Astrocyte (in vitro differentiated cells and primary cell): Measurements from ENCODE around the gene CTNNA2. TPM values are rescaled to one million over a fixed set of nuclear protein-coding genes. Genes with fewer than 3 reads are reported as not detected.

Experiments used
- DNase-seq: peaks from one replicate; pipeline ENCODE4 v3.0.0-alpha.2; 2010; ENCODE audit warnings: low read depth
- FAIRE-seq: peaks from 2 replicates; lab custom pipeline; 2011; peaks lifted over from hg19 to GRCh38; lab: Jason Lieb, UNC
- H2AFZ ChIP-seq: 2 replicates; pipeline ENCODE4 v1.6.0; 2012; ENCODE audit warnings: low read depth, low read length, inconsistent platforms
- H3K27ac ChIP-seq: 2 replicates; pipeline ENCODE4 v1.5.1; 2011; ENCODE audit warnings: low read depth, low read length, inconsistent platforms
- H3K27me3 ChIP-seq: 2 replicates; pipeline ENCODE4 v1.6.0; 2011; ENCODE audit warnings: low read length, inconsistent platforms; ENCODE audit not compliant: insufficient read depth
- H3K36me3 ChIP-seq: 2 replicates; pipeline ENCODE4 v1.5.1; 2011; ENCODE audit warnings: low read length, inconsistent platforms; ENCODE audit not compliant: insufficient read depth
- H3K4me1 ChIP-seq: 2 replicates; pipeline ENCODE4 v1.5.1; 2011; ENCODE audit warnings: low read length, inconsistent platforms; ENCODE audit not compliant: insufficient read depth
- H3K4me2 ChIP-seq: 2 replicates; pipeline ENCODE4 v1.6.0; 2012; ENCODE audit warnings: low read length, inconsistent platforms
- H3K4me3 ChIP-seq: 2 replicates; pipeline ENCODE4 v1.5.1; 2011; ENCODE audit warnings: low read depth, mild to moderate bottlenecking, low read length, inconsistent platforms; ENCODE audit not compliant: insufficient read depth
- H3K79me2 ChIP-seq: 2 replicates; pipeline ENCODE4 v1.6.0; 2012; ENCODE audit warnings: mild to moderate bottlenecking, low read length, inconsistent platforms; ENCODE audit not compliant: insufficient read depth
- H3K9ac ChIP-seq: 2 replicates; pipeline ENCODE4 v1.6.0; 2012; ENCODE audit warnings: mild to moderate bottlenecking, low read length, inconsistent platforms
- H3K9me3 ChIP-seq: 2 replicates; pipeline ENCODE4 v1.5.1; 2012; ENCODE audit warnings: low read depth, mild to moderate bottlenecking, low read length, inconsistent platforms; ENCODE audit not compliant: insufficient read depth
- H4K20me1 ChIP-seq: 2 replicates; pipeline ENCODE4 v1.6.0; 2012; ENCODE audit warnings: low read length, inconsistent platforms; ENCODE audit not compliant: insufficient read depth
- H3K27ac Mint-ChIP-seq: one replicate; pipeline ENCODE4 v1.8.0; 2021; ENCODE audit warnings: mild to moderate bottlenecking, mixed read lengths; ENCODE audit not compliant: unreplicated experiment
- H3K27me3 Mint-ChIP-seq: one replicate; pipeline ENCODE4 v1.8.0; 2021; ENCODE audit warnings: low read depth, mixed read lengths; ENCODE audit not compliant: unreplicated experiment
- H3K36me3 Mint-ChIP-seq: one replicate; pipeline ENCODE4 v1.8.0; 2021; ENCODE audit warnings: low read depth, mixed read lengths; ENCODE audit not compliant: unreplicated experiment
- H3K4me1 Mint-ChIP-seq: one replicate; pipeline ENCODE4 v1.8.0; 2021; ENCODE audit warnings: low read depth, mixed read lengths; ENCODE audit not compliant: unreplicated experiment
- H3K4me3 Mint-ChIP-seq: one replicate; pipeline ENCODE4 v1.8.0; 2021; ENCODE audit warnings: mild to moderate bottlenecking, moderate library complexity, mixed read lengths; ENCODE audit not compliant: unreplicated experiment
- H3K9me3 Mint-ChIP-seq: one replicate; pipeline ENCODE4 v1.8.0; 2021; ENCODE audit warnings: mild to moderate bottlenecking, mixed read lengths; ENCODE audit not compliant: unreplicated experiment
- CTCF ChIP-seq: IDR thresholded peaks from 2 replicates; pipeline ENCODE4 v1.5.1; 2011; ENCODE audit warnings: low read depth, mild to moderate bottlenecking, inconsistent platforms, low read length, moderate library complexity; ENCODE audit not compliant: insufficient read depth
- EZH2 ChIP-seq: IDR thresholded peaks from 2 replicates; pipeline ENCODE4 v1.6.1; 2012; ENCODE audit warnings: mild to moderate bottlenecking, low read length, inconsistent platforms; ENCODE audit not compliant: insufficient read depth
- total RNA-seq: library from RNA; stranded (reverse); gene quantifications from 2 replicates; pipeline ENCODE4 v1.2.1, GENCODE V29; 2021

The CTNNA2 gene
- total RNA-seq, 1 donor from 2014 or later: 3.9 TPM

GRCh38 chr2:79770926-79771325 lies 258.1 kb downstream of the CTNNA2 start:
- H4K20me1 ChIP-seq: no peaks in the 10 kb centered on the region
- DNase-seq (no peak), FAIRE-seq (no peak)
- no peak overlapping the region for H3K4me2 ChIP-seq
- no peaks in the 10 kb centered on the region for H3K36me3 Mint-ChIP-seq
- no peak overlapping the region for H3K27ac ChIP-seq
- H3K36me3 ChIP-seq: no peaks in the 10 kb centered on the region
- H3K4me1 ChIP-seq: no peaks in the 10 kb centered on the region
- no peaks in the 10 kb centered on the region for H3K4me1 Mint-ChIP-seq
- H3K27ac Mint-ChIP-seq: no peak overlapping the region
- no peak overlapping the region for H2AFZ ChIP-seq
- no peak overlapping the region for H3K9ac ChIP-seq
- H3K9me3 ChIP-seq: no peaks in the 10 kb centered on the region
- H3K79me2 ChIP-seq: no peaks in the 10 kb centered on the region
- TF ChIP-seq EZH2 (no peak), CTCF (no peak)
- H3K27me3 Mint-ChIP-seq: no peaks in the 10 kb centered on the region
- no peak overlapping the region for H3K4me3 ChIP-seq
- no peak overlapping the region for H3K4me3 Mint-ChIP-seq
- H3K27me3 ChIP-seq: no peaks in the 10 kb centered on the region
- H3K9me3 Mint-ChIP-seq: no peaks in the 10 kb centered on the region

GRCh38 chr2:79771493-79771892 lies 258.6 kb downstream of the CTNNA2 start:
- TF ChIP-seq EZH2: no peak
- TF ChIP-seq CTCF: no peak
- H3K4me3 ChIP-seq: no peak overlapping the region
- H3K9ac ChIP-seq: no peak overlapping the region
- Mint-ChIP-seq H3K4me3 (no peak overlapping the region), H3K27ac (no peak overlapping the region), H3K36me3 (no peaks in the 10 kb centered on the region), H3K4me1 (no peaks in the 10 kb centered on the region), H3K9me3 (no peaks in the 10 kb centered on the region), H3K27me3 (no peaks in the 10 kb centered on the region)
- no peaks in the 10 kb centered on the region for H3K79me2 ChIP-seq
- H3K9me3 ChIP-seq: no peaks in the 10 kb centered on the region
- no peaks in the 10 kb centered on the region for H3K36me3 ChIP-seq
- H3K27ac ChIP-seq: no peak overlapping the region
- H3K4me1 ChIP-seq: no peaks in the 10 kb centered on the region
- FAIRE-seq (no peak), DNase-seq (no peak)
- H3K4me2 ChIP-seq: no peak overlapping the region
- no peaks in the 10 kb centered on the region for H4K20me1 ChIP-seq
- no peaks in the 10 kb centered on the region for H3K27me3 ChIP-seq
- no peak overlapping the region for H2AFZ ChIP-seq

- peaks cover 1% of the 10 kb centered on the region for H3K9me3 Mint-ChIP-seq
- no peaks in the 10 kb centered on the region for H3K36me3 ChIP-seq
- no peak for DNase-seq
- H3K27ac Mint-ChIP-seq: no peak overlapping the region
- H3K4me1 Mint-ChIP-seq: peaks cover 3% of the 10 kb centered on the region
- TF ChIP-seq EZH2 (no peak), CTCF (no peak)
- H3K9ac ChIP-seq: no peak overlapping the region
- no peaks in the 10 kb centered on the region for H4K20me1 ChIP-seq
- H3K27ac ChIP-seq: no peak overlapping the region
- no peaks in the 10 kb centered on the region for H3K79me2 ChIP-seq
- no peaks in the 10 kb centered on the region for H3K36me3 Mint-ChIP-seq
- no peaks in the 10 kb centered on the region for H3K9me3 ChIP-seq
- no peaks in the 10 kb centered on the region for H3K4me1 ChIP-seq
- no peak overlapping the region for H3K4me3 ChIP-seq
- H3K4me2 ChIP-seq: no peak overlapping the region
- no peak overlapping the region for H3K4me3 Mint-ChIP-seq
- FAIRE-seq: no peak
- no peaks in the 10 kb centered on the region for H3K27me3 Mint-ChIP-seq
- H3K27me3 ChIP-seq: no peaks in the 10 kb centered on the region
- no peak overlapping the region for H2AFZ ChIP-seq
These were observed 261.2 kb downstream of the CTNNA2 start for GRCh38 chr2:79774016-79774415.
